Activated CD8-positive, alpha-beta memory T cell treated with anti-CD3 and anti-CD28 coated beads, Interleukin-2, amount 50 U/mL, for 1 hour (primary cell): ENCODE results near the gene ZC3H8.
A peak's percentile ranks its signal among the peaks of the same experiment; 100 is the strongest.
"Not testable (repeated sequence)": the region's sequence is repeated elsewhere in the genome, so short reads cannot be mapped to it uniquely, and the experiment has no call there.

Experiments used
- DNase-seq: peaks from one replicate; pipeline ENCODE4 v3.0.0-alpha.2; 2020; ENCODE audit errors: extremely low read depth

The ZC3H8 gene

DNA sequence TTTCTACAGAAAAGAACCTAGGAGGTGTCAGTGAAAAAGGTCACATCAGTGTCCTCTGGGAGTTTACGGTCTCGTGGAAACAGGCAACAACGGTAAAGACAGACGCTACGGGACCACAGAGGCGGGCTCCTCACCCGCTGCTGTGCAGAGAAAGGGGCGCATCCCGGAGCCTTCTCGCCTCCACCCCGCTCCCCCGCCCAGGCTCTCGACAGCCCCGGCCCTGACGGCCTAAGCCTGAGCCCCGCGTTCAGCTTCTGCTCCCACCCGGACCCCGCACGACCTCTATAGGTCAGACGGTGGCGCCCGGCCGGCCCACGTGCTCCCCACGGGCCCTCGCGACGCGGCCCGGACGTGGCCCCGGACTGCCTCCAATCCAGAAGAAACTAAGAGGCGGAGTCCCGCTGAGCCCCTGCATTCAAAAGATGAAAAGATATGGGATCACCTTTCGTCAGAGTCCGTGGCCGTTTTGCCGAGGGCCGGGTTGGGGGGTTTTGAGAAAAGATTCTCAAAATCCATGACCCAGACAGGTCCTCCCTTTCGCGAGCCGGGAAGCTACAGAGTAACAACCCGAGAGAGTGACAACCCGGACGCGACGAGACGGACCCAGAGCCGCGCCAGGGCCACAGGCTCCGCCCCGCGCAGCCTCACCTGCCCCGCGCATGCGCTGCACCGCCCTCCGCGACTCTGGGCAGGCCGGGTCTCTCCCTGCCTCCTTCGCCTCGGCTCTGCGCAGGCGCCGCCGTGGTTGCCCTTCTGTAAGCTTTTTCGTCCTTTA lies at the start of gene ZC3H8:
Gene ZC3H8 (minus strand): TSS at position 577 of the 775 bp plus-strand sequence. CDS start 61 bp downstream, at position 516.
- DNase-seq: peak; percentile 84

DNA sequence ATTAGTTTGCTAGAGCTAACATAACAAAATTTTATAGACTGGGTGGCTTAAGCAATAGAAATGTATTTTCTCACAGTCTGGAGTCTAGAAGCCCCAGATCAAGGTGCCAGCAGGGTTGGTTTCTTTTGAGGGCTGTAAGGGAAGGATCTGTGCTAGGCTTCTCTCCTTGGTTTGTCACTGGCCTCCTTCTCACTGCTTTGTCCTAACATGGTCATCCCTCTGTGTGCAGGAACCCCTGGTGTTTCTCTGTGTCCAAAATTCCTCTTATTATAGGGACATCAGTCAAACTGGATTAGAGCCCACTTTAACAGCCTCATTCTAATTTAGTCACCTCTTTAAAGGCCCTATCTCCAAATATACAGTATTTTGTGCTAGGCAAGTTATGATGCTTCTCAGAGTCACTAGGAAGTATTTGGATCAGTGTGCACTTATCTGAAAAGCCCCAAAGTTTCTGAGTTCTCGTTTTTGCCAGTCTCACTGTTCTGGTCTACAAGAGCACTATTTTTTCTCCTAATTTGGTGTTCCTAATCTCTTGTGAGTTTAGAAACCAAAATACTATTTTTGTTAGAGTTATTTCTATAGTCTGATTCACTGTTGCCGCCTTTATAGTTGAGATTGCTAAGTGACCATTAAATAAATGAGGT lies 49.6 kb upstream of the ZC3H8 start:
- DNase-seq: no peak

DNA sequence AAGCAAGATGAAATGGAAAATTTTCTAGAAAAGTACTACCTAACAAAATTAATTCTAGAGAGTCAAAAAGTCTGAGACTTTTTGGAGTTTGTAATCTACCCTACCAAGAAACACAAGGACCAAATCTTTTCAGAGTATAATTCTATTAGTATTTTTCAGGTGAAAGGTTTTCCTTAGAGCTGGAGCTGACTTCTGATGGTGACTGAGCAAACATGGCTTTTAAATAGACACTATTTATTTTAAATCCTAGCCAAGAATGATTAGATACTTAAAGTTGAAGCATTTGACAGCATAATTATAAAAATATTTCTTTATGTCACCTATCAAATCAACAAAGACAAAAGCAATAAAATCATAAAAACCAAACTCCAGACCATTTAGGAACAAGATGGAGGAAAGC lies 47.1 kb upstream of the ZC3H8 start:
- DNase-seq: no peak

DNA sequence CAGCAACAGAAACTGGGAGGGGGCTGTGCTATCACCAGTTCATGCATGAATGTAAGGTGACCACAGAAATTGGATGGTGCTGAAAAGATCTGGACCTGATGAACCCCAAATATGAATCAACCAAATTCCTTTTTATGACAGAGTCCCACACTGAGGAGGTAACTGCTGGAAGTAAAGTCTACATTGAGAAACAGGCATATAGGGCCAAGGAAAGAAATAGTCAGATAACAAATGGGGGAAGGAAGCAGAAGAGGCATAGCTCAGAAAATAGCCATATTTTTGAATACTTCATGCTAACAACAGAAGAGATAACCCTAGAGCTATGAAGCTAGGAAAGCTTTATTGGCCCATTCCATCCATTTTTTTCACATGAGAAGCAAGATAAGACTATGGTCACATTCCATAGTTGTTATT lies 46.3 kb upstream of the ZC3H8 start:
- DNase-seq: no peak

DNA sequence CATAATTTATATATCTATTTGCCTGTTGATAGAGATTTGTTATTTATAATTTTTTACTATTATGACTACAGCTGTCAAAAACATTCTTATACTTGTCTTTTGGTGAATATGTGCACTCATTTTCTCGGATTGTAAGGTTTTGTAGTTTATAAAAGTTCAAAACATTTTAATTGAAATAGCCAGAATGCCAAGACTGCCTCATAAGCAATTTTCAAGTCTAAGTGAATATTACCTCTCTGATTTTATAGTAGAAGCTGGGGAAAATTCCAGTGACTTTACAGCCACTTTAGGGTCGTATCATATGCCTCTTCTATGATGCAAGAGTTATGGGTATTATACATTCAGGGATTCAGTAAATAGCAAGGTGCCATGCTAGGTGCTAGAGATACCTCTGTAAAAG lies 41.6 kb upstream of the ZC3H8 start:
- no peak for DNase-seq

DNA sequence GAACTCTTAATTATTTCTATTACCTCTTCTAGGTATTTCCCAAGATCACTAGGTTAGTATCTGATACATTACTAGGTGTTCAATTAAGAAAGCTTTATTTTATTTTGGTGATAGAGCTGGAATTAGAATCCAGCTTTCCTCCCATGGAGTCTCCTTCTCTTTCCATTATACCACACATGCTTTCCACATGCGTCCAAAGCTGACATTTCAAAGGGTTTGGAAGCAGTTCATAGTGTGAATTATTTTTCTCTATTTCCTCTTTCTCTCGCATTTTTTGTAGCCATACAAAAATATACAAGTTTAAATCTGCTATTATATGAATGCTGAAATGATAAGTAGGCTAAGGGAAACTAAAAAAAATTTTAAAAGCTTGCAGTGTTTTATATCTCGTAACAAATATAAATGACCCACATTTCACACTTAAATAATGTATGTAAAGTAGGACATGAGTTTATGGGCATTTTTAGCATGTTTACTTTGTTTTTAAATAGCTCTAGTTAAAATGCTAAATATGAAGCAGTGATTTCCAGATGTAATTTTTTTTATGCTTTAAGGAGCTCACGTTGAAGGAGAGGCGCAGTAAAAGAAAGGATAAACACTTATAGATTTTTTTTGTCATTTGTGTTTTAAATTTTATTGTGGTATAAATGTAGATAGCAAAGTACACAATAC lies 40.7 kb upstream of the ZC3H8 start:
- no peak for DNase-seq

DNA sequence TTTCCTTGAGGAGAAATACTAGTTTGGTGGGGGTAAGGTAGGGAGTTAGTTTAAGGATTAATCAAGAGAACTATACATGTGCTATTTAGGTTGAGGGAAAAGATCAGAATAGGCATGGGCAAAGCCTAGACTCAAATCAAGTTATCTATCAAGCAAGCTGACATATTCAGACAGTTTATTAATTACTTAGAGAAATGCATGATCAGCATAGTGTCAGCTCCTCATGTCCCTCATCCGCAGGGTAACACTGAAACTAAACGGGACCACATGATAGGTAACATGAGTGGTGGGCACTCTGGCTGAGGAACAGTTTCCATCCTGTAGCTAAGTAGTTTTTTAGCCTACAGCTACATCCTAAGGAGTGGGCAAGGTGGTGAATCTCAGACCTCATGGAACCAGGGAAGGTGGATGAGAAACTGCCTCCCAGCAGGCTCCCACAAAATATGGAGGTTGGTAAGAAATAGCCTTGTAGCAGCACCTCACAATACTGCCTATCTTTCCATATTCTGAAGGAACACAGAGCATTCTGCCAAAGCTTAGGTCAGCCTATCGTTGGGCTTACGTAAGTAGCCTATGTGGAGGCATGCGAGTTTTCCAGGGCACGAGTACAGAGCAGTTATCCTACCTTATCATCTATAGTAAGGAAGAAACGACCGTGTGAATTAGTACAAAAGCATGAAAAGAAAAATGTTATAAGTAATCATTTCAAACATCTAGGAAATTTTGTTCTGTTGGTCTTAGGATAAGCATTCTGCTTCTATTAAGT lies 39.0 kb upstream of the ZC3H8 start:
- DNase-seq: no peak

DNA sequence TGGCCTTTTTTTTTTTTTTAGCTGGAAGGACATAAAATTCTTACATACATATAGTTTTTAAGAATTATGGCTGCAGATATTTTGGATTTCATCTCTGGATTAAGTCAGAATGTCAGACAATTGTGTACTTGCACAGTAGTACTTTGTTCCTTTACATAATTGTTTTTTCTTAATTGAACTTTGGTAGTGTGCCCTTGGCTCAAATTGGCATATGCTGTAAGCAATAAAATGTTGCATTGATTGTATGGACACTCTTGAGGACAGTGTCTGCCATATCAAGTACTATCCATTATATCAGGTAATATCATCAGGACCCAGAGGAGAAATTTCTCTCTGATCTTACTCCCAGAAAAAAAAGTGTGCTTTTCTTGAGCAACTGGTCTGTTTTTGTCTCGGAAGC lies 35.8 kb upstream of the ZC3H8 start:
- no peak for DNase-seq

DNA sequence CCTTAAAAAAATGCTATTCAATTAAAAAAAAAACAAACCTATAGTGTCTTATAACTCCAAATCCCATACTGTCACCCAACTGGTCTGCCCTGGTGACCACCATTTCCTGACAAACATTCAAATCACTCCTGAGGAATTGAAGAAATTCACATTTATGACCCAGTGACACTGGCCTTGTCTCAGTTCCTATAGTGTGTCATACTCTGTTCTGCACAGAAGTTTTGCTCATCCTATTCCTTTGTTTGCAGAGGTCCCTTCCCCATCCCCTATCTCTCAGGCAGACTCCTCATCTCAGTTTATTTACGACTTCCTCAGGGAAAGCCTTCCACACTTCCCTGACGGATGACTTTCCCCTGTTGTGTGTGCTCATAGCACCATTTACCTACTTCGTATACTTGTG lies 35.2 kb upstream of the ZC3H8 start:
- no peak for DNase-seq

DNA sequence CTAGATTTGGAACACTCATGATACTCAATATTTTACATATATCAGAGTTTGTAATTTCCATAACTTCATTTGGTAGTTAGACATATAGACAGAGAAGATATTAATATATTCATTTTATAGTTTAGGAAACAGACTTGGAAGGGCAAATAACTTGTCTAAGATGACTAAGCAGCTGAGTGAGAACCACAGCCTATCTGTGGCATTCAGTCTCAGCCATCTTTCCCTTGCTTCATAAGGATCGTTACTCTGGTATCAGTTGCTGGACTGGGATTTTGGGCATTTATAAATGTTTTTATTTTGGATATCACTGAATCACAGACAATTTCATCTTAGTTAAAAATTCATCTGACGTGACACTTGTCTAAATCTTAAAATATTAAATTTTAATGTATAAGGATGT lies 28.7 kb upstream of the ZC3H8 start:
- not testable (repeated sequence) for DNase-seq

DNA sequence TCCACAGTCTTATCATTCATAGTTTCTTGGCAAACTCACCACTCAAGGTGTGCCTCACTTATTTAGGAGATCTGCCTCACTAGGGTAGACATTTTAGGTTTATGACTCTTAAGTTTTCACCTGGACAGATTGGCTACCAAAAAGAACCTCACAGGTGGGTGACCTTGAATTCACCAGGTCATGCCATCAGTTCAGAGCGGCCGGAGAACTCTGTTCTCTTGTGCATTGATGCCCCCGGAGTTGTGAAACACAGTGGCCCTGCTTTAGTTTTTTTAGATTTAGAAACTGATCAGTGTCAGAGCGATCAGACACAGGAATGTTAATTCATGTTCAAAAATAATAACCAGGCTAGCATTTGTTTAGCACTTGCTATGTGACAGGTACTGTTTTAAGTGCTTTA lies 27.2 kb upstream of the ZC3H8 start:
- not testable (repeated sequence) for DNase-seq

DNA sequence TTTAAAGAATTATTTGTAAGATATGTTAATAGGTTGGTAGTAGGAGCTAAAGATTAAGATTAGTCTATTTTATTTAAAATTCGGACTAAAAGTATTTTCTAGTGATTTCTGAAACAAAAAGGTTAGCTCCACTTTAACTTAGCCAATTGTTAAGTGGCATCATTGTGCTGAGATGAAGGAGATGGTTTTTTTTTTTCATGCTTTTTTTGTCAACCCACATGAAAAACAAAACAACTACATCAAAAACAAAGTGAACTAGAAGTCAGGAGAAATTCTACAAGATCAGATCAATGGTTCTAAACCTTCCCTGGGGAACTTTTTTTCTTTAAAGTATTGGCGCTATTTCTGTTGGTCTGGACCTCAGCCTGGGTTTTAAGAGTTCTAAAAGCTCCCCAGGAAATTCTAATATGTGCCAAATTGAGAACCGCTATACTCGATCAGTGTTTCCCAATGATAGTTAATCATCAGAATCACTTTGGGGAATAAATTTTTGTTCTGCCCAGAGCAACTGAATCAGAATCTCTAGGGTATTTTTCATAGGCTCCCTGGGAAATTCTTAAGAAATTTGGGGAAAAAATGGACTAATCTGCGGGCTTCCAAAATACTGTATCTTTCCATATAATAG lies 22.9 kb upstream of the ZC3H8 start:
- no peak for DNase-seq

DNA sequence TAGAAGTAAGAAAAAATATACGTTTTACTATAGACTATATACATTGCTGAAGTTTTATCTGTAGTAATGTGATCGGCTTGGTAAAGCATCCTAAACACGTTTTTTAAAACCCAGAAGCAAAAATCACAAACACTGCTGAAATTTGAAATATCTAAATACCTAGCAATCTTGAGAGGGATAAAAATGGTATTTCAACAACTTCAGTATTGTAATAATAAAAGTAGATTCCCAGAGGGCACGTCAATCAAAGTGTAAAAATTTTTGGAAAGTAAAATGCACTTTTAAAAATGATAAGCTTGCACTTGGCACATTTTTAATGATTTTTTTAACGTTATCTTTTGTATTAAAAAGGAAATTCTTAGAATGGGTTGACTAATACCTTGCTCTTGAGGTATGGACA lies 22.1 kb upstream of the ZC3H8 start:
- DNase-seq: no peak

DNA sequence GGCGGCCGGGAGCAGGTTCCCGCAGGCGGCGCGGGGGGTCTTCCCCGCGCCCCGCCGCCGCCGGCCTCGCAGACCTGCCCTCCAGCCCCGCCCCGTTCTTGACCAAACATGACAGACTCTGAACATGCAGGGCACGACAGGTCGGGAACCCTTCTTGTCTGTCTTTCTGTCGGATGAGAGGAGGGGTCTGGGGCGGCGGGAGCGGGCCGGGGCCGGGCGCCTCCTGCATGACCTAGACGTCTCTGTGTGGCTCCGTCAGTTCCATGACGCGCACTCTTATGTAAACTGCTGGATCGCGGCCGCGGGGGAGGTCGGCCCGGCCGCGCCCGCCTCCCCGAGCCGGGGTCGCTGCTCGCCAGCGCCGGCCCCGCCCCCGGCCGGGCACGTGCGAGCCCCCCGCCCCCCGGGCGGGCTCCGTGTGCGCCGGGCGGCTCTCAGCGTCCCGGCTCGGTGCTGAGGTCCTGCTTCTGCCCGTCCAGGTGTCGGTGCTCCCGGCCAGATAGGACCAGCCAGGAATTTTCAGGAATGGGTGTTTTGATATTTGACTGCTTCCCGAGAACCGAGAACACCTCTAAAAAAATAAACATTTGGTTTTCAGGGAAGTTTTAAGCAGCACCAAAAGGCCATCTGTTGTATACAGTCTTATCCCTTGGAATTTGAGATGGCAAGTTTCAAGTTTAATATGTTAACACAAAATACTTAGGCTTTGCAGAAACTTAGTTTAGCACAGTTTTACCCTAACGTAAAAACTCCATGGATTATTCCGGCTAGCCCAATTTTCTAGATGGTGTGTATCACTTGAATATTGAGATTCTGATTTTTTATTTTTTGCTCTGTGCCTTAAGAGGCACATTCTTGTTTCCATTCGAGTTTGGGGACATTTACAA lies 21.3 kb upstream of the ZC3H8 start:
- DNase-seq: peak; percentile 78

DNA sequence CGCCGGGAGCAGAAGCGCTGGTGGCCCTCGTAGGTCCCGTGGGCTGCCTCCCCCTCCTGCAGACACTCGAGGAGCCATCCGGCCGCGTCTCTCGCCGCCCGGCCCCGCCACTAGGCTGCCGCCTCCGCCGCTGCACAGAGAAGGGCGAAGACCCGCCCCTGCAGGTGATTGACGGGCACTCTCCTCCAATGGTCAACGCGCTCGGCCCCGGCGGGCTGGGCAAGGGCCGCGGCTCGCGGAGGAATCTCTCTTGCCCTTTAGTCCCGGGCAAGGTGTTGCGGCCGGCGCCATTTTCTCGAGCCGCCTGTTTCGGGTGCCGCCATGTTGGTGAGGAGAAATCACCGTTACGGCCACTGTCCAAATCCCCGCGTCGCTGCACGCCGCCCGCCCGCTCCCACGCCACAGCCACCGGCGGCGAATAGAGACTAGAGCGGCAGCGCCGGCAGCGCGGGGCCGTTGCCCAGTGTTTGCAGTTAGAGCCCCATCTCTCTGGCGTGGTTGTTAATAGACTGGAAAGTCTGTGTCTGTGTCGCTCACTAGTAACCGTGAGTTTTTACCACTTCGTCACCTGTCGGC lies 20.6 kb upstream of the ZC3H8 start, which contains the start of gene ZC3H6:
Gene ZC3H6 (plus strand): TSS at position 287 of the 576 bp plus-strand sequence. CDS start 398 bp downstream, outside the sequence.
- peak; percentile 95 for DNase-seq

DNA sequence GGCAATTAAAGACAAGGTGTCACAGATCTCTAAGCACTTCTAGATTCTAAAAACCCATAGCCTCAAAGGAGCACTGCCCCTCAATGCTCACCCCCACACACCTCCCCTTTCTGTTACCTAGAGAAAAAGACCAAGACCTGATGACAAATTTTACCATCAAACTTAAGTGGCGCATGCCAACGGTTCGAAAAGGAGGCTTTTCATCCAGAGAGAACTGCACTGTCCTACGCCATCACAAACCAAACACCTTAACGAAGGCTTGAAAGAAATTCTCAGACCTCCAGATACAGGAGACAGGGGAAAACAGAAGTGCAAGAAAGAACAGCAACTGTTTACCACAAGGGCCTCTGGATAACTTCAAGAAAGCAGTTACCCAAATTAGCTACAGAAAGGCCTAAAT lies 18.5 kb upstream of the ZC3H8 start:
- DNase-seq: no peak

DNA sequence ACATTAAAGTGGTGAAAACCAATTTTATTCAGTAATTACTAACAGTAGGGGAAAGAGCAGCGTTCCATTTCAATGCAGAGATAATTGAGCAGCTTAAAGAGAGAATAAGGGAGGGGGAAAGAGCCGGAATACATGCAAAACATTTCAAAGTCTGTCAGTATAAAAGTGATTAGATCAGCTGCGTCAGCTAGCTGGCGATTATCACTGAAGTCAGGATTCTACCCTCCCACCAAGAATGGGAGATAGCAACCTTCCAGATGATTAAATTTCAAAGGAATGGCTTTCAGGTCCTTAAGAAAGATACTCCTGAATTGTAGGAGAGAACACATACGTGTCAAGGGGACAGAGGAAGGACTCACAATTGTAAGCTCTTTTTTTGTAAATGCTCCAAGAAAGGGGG lies 17.8 kb upstream of the ZC3H8 start:
- DNase-seq: no peak

DNA sequence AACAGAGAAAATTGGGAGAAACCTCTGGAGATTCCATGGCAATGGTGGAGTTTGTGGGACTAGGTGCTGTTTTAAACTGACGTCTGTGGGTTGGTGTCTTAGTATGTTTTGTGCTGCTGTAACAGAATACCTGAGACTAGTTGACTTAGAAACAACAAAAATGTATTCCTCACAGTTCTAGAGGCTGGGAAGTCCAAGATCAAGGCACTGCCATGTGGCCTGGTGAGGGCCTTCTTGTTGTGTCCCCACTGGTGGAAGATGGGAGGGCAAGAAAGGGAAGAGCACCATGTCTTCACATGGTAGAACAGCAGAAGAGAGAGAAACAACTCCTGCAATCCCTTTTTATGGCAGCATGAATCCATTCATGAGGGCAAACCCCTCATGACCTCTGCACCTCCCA lies 13.7 kb upstream of the ZC3H8 start:
- DNase-seq: no peak

DNA sequence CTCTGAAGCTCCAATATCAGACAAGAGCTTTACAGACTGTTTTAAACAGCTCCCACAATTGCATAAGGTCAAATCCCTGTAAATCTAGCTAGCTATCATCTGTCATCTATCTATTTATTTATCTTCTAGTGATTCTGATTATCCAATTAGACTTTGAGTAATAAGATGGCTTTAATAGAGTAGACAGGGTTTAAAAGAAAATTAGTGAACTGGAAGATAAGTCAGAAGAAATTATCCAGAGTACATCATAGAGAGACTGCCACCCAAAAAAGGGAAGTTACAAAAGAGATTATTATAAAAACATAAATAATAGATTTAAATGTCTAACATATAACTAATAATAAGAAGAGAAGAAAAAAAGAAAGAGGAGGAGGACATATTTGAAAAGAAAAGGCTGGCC lies 8.0 kb upstream of the ZC3H8 start:
- DNase-seq: no peak

DNA sequence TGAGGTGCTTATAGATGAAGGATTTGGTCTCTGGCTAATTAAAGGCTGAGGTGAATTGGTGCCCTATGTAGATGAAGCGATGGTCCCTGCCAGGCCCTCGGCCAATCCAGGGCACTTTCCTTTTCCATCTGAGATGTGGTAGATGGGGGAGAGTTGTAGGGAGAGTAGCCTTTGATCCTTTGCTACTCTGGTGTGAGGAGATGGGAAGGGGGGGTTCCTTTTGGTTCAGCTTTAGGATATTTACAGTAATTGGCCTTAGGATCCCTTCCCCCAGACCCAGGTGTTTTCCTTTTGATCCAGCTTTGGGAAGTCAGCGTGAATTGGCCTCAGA lies 5.4 kb upstream of the ZC3H8 start:
- no peak for DNase-seq
